Activated naive CD8-positive, alpha-beta T cell (primary cell): ENCODE data around the gene SCAP.
"Not testable (repeated sequence)": the region's sequence is repeated elsewhere in the genome, so short reads cannot be mapped to it uniquely, and the experiment has no call there.

Source experiments
- H3K27ac Mint-ChIP-seq: one replicate; pipeline ENCODE4 v1.8.0; 2021; ENCODE audit warnings: mixed read lengths
- H3K27me3 Mint-ChIP-seq: one replicate; pipeline ENCODE4 v1.8.0; 2021; ENCODE audit warnings: mixed read lengths
- H3K36me3 Mint-ChIP-seq: one replicate; pipeline ENCODE4 v1.8.0; 2021; ENCODE audit warnings: mixed read lengths
- H3K4me1 Mint-ChIP-seq: one replicate; pipeline ENCODE4 v1.8.0; 2021; ENCODE audit warnings: low read depth, mixed read lengths
- H3K4me3 Mint-ChIP-seq: one replicate; pipeline ENCODE4 v1.8.0; 2021; ENCODE audit warnings: mild to moderate bottlenecking, mixed read lengths
- H3K9me3 Mint-ChIP-seq: one replicate; pipeline ENCODE4 v1.8.0; 2021; ENCODE audit warnings: low read depth, mixed read lengths

Gene SCAP

DNA sequence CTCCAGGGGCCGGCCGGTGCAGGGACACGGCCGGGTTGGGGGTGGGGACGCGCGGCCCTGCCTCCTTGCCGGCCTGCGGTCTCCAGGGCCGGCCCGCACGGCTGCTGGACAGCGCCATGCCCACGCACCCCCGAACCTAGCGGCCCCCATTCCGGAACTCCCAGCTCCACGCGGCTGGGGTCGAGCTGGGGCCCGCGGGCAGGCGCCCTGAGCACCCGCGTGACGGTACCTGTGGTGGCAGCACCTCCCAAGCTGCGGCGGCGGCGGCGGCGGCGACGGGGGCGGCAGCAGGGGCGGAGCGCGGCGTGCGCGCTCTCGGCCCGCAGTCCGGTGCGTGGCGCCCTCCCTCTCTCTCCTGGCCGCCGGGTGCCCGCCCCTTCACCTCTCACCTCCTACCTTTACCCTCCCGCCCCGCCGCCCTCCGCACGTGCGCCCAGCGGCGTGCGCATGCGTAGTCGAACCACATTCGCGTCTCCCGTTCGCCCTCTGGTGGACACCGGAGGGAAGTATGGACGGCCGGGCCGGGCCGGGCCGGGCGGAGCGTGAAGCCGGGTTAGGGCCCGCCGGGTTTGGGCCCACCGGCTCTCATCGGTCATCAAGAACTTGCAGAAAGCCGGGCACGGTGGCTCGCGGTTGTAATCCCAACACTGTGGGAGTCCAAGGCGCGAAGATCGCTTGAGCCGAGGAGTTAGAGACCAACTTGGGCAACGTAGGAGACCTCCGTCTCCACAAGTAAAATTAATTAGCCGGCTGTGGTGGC, at the start of gene SCAP:
SCAP (minus strand) TSS at position 372 of the 760 bp plus-strand sequence. CDS start 32,948 bp downstream, outside the sequence.
- H3K27ac Mint-ChIP-seq = peak within 1 kb of the TSS; percentile 92
- H3K27me3 Mint-ChIP-seq = no peaks in the 10 kb centered on the region
- H3K4me1 Mint-ChIP-seq = peaks cover 42% of the 10 kb centered on the region
- no peaks in the 10 kb centered on the region for H3K9me3 Mint-ChIP-seq
- H3K4me3 Mint-ChIP-seq = peak within 1 kb of the TSS; percentile 95
- H3K36me3 Mint-ChIP-seq = no peaks in the 10 kb centered on the region

DNA sequence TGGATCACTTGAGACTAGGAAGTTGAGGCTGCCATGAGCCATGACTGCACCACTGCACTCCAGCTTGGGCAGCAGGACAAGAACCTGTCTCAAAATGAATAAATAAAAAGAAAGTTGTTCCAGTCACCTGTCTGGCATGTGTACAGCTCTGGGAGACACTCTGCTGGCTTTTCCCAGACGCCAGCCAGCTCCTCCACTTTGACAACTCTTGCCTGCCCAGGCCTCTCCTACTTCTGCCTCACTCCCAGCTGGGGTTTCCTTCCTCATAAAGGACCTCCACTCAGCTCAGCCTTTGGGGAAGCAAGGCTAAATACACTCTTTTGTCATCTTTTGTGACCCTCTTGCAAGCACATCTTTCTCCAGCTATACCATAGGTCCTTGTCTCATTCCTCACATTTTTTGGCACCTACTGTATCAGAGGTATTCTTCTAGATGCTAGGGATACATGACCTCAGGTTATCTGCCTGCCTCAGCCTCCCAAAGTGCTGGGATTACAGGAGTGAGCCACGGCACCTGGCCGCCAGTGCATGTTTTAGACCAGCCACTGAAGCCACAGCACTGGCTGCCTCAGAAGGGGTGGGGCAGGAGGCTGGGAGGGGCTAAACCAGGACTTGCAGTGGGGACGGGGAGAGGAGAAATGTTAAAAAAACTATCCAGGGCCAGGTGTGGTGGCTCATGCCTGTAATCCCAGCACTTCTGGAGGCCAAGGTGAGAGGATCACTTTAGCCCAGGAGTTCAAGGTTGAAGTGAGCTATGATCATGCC, 47.8 kb upstream of the SCAP start:
- Mint-ChIP-seq H3K4me1 (no peaks in the 10 kb centered on the region), H3K4me3 (no peak overlapping the region), H3K27ac (no peak overlapping the region), H3K9me3 (peaks cover 6% of the 10 kb centered on the region), H3K27me3 (no peaks in the 10 kb centered on the region), H3K36me3 (peaks cover 4% of the 10 kb centered on the region)

DNA sequence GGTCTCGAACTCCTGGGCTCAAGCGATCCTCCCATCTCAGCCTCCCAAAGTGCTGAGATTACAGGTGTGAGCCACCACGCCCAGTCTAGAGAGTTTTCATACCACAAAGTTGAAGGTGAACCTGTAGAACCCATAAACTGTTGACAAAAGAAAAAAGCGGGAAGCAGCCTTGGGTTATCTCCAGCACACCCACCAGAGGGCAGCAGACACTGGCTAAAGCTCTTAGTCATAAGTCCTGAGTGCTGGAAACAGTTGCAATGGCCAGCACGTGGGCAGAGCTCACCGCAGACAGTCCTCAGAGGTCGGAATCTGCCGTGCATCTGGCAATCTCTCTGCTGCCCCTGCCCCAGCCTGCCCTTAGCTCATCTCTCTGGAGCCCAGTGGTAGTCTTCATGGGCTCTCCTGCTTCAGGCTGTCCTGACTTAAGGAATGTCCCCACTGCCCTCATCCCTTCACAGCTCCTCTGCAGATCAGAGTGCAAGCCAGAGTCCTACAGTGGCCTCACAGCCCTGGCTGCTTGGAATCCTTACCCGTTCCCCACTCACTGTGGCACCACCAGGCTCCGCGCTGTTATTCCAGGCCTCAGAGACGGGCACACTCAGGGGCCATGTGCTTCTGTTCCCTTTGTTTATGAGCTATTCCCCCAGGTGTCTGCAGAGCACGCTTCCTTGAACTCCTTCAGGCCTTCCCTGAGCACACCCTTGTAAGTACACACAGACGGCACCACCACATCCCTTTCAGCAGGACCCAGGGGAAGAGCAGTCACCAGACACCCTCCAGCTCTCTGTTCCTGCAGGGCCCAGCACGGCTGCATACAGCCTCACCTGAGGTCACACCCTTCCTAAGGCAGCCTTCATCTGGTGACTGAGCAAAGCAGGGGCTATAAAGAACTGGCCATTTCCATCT, 46.6 kb upstream of the SCAP start:
- H3K27ac Mint-ChIP-seq = peak overlapping the region; percentile 13
- H3K36me3 Mint-ChIP-seq = no peaks in the 10 kb centered on the region
- no peak overlapping the region for H3K4me3 Mint-ChIP-seq
- no peaks in the 10 kb centered on the region for H3K27me3 Mint-ChIP-seq
- no peaks in the 10 kb centered on the region for H3K9me3 Mint-ChIP-seq
- no peaks in the 10 kb centered on the region for H3K4me1 Mint-ChIP-seq

DNA sequence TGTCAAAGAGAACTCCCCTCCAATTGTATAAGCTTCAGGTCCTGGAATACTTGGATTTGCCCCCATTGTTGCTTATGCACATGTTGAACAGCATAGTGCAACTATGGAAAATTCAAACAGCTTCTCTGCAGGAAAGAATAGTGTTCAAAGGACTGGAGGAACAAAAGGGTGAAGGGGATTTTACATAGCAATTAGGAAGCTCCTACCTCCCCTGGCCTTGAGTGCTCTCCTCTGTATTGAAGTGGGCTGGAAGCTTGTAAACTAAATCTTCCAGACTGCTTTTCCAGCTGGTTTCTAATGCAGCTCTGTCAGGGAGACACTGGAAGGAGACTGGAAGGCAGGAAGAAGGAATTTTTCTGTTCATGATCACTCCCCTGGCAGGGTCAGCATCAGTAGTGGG, 45.0 kb upstream of the SCAP start:
- Mint-ChIP-seq H3K4me1 (no peaks in the 10 kb centered on the region), H3K4me3 (no peak overlapping the region), H3K27me3 (no peaks in the 10 kb centered on the region), H3K36me3 (no peaks in the 10 kb centered on the region), H3K27ac (no peak overlapping the region), H3K9me3 (no peaks in the 10 kb centered on the region)

DNA sequence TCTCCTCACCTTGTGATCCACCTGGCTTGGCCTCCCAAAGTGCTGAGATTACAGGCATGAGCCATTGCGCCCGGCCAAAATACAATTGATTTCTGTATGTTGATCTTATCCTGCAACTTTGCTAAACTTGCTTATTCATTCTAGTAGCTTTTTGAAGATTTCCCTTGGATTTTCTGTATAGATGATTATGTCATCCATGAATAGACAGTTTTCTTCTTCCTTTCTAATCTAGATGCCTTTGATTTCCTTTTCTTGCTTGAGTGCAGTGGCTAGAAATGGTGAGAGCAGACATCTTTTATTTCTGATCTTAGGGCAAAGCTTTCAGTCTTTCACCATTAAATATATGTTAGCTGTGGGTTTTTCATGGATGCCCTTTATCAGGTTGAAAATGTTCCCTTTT, 42.2 kb upstream of the SCAP start:
- Mint-ChIP-seq H3K4me3 (no peak overlapping the region), H3K9me3 (no peaks in the 10 kb centered on the region), H3K36me3 (no peaks in the 10 kb centered on the region), H3K4me1 (peaks cover 5% of the 10 kb centered on the region), H3K27me3 (no peaks in the 10 kb centered on the region), H3K27ac (no peak overlapping the region)

DNA sequence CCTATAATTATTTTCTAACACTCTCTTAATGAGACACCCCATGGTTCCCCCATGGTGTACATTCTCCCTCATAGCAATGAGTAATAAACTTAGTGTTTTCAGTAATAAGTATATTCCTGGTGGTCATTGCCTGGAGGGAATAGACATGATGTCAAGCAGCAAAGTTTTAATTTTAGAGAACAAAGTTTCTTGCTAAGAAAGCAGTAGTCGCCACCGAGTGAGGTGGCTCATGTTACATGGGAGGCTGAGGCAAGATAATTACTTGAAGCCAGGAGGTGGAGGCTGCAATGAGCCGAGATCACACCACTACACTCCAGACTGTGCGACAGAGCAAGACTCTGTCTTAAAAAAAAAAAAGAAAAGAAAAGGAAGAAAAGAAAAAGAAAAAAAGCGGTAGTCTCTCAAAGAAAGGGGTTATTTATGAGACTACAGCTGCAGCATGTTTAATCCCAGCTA, 40.2 kb upstream of the SCAP start:
- Mint-ChIP-seq H3K4me1 (peaks cover 18% of the 10 kb centered on the region), H3K9me3 (no peaks in the 10 kb centered on the region), H3K4me3 (no peak overlapping the region), H3K27me3 (no peaks in the 10 kb centered on the region), H3K36me3 (no peaks in the 10 kb centered on the region), H3K27ac (no peak overlapping the region)

DNA sequence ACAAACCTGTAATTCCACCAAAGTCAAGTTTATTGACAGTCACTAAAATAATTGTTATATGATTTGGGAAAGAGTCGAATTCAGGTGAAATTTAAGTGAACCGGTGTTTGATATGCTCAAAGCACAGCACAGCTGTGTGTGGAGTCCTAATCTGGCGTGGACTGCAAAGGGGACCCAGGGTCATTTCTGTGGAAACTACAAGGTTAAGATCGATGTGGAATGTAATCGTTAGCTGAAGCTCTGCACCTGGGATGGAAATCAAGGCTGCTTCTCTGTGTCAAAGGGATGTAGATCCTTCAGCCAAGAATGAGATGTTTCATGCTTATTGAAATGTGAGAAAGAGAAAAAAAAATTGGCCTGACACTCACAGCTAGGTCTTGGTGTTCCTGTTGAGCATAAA, 39.4 kb upstream of the SCAP start:
- Mint-ChIP-seq H3K36me3 (no peaks in the 10 kb centered on the region), H3K9me3 (no peaks in the 10 kb centered on the region), H3K27me3 (no peaks in the 10 kb centered on the region), H3K27ac (peak overlapping the region; percentile 29), H3K4me3 (peak overlapping the region; percentile 75), H3K4me1 (peaks cover 18% of the 10 kb centered on the region)

DNA sequence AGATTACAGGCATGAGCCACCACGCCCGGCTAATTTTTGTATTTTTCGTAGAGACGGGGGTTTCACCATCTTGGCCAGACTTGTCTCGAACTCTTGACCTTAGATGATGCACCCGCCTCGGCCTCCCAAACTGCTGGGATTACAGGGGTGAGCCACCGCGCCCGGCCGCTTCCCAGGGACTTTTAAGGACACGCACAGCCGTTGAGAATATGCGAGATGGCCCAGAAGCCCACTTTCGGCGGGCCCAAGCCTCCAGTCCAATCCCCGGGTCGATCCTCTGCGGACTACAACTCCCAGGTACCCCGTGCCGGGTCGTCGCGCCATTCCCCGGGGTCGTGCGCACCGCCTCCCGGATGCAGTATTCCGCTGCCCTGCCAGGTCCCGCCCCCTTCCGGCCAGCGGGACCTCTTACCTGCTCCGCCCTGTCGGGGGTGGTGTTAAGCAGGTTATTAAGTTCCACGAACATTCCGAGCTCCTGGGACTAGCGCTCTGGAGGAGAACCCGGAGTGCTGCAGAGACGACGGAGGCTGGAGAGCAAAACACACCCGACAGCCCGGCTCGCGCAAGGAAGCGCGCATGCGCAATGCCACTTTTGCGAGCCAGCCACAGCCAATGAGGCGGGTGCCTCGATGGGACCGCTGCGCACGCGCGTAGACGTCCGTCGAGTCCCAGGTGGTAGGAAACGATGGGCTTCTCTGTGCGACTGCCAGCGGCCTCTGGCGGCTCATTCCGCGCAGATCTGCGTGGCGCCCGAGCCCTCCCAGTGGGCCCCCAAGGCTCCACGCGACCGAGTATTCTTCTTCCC, 37.6 kb upstream of the SCAP start, which contains the start of gene ELP6:
ELP6 (minus strand) TSS at position 588 of the 805 bp plus-strand sequence; CDS start at position 466, 122 bp downstream.
- Mint-ChIP-seq H3K4me3 (peak within 1 kb of the TSS; percentile 97), H3K27me3 (no peaks in the 10 kb centered on the region), H3K4me1 (peaks cover 18% of the 10 kb centered on the region), H3K36me3 (peaks cover 2% of the 10 kb centered on the region), H3K9me3 (no peaks in the 10 kb centered on the region), H3K27ac (peak within 1 kb of the TSS; percentile 99)

DNA sequence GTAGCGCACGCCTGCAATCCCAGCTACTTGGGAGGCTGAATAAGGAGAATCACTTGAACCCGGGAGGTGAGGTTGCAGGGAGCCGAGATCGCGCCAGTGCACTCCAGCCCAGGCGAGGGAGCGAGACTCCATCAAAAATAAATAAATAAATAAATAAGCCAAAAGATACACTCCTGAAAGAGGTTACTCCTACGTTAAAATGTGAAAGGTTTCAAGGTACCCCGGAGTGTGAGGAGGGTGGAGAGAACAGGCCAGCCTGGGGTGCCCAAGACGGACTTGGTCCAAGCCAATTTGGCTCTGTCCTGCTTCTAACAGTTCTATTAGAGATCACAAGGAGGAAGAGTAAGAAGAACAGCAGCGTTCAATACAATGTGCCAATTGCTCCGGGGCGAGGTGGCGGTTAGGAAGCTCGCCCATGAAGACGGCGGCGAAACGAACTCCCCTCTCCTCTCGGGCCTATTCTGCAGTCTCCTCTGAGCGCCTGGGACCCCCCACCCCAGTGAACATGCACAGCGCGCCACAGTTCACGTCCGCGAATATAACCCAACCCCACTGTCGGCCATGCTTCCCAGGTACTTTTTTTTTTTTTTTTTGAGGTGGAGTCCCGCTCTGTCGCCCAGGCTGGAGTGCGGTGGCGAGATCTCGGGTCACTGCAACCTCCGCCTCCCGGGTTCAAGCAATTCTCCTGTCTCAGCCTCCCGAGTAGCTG, 36.8 kb upstream of the SCAP start:
- H3K36me3 Mint-ChIP-seq = peaks cover 2% of the 10 kb centered on the region
- peak overlapping the region; percentile 97 for H3K4me3 Mint-ChIP-seq
- no peaks in the 10 kb centered on the region for H3K9me3 Mint-ChIP-seq
- no peaks in the 10 kb centered on the region for H3K27me3 Mint-ChIP-seq
- H3K27ac Mint-ChIP-seq = peak overlapping the region; percentile 99
- H3K4me1 Mint-ChIP-seq = peaks cover 19% of the 10 kb centered on the region

DNA sequence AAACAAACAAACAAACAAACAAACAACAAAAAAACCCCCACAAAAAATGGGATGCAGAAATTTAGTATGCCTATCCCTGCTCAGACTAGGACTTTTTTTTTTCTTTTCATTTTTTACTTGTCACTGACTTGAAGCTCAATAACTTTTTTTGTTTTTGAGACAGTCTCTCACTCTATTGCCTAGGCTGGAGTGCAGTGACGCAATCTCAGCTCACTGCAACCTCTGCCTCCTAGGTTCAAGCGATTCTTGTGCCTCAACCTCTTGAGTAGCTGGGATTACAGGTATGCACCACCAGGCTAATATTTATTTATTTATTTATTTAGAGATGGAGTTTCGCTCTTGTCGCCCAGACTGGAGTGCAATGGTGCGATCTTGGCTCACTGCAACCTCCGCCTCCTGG, 29.5 kb upstream of the SCAP start:
- not testable (repeated sequence) for H3K36me3 Mint-ChIP-seq, H3K27ac Mint-ChIP-seq, H3K4me3 Mint-ChIP-seq

DNA sequence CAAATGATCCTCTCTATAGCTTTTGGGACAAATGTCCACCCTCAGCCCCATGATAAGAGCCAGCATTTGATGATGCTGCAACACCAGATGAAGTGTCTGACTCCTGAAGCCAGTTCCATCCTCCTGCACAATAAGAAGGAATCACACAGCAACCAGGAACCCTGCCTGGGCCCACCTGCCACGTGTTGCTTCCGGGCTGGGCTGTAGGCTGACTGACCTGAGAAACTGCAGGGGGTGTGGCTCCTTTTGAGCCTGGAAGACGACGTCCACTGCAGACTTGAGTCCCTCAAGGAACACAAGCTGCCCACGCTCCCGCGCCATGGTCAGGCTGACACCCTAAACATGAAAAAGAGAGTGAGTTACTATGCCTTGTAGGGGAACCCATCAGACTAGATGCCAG, 28.4 kb upstream of the SCAP start:
- Mint-ChIP-seq H3K27ac (no peak overlapping the region), H3K27me3 (no peaks in the 10 kb centered on the region), H3K36me3 (peaks cover 2% of the 10 kb centered on the region), H3K9me3 (no peaks in the 10 kb centered on the region), H3K4me3 (no peak overlapping the region), H3K4me1 (peaks cover 2% of the 10 kb centered on the region)

More for the DNA sequence above, 29.5 kb upstream of the SCAP start:
- not testable (repeated sequence) for H3K4me1 Mint-ChIP-seq, H3K9me3 Mint-ChIP-seq, H3K27me3 Mint-ChIP-seq

DNA sequence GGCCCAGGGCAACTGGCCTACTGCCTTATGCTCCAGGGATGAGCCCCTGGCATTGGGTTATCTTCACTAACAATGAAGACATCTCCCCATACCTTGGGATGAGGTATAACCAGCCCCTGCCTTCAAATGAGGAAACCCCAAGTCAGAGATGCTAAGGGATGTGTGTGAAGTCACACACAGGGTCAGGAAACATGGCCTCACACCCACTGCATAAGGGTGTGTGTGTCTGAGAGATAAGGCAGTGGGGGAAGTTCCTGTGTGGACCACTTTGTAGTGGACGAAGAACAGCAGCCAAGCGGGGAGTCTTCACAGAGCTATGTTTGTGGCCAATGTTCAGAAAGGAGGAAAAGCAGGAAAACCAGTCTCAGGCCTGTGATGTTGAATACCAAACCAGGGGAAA, 27.3 kb upstream of the SCAP start:
- Mint-ChIP-seq H3K36me3 (peaks cover 9% of the 10 kb centered on the region), H3K27ac (no peak overlapping the region), H3K27me3 (no peaks in the 10 kb centered on the region)

DNA sequence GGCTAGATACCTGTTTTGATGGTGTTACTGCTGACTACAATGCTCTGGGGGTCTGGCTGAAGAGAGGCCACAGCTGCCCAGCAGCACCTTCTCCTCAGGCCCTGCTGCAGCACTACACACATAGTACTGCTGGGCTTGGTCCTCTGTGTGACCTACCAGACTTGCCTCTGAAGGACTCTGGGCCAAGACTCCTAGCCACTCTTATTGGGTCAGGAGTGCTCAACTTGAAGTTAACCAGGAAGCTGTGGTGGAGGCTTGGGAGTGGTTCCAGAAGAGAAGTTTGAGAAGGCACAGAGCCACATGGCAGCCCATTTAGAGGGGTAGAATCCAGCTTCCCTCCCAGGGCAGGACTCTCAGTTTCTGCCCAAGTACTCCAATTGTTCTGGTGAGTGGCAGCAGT, 21.2 kb upstream of the SCAP start:
- H3K4me1 Mint-ChIP-seq = no peaks in the 10 kb centered on the region
- no peak overlapping the region for H3K4me3 Mint-ChIP-seq
- no peaks in the 10 kb centered on the region for H3K27me3 Mint-ChIP-seq
- H3K27ac Mint-ChIP-seq = no peak overlapping the region
- H3K36me3 Mint-ChIP-seq = peaks cover 16% of the 10 kb centered on the region
- H3K9me3 Mint-ChIP-seq = no peaks in the 10 kb centered on the region

More for the DNA sequence above, 27.3 kb upstream of the SCAP start:
- no peaks in the 10 kb centered on the region for H3K9me3 Mint-ChIP-seq
- H3K4me3 Mint-ChIP-seq = no peak overlapping the region
- H3K4me1 Mint-ChIP-seq = peaks cover 2% of the 10 kb centered on the region
